Peyer's patch (tissue), 4 donors: ENCODE data around the gene HEXIM2. TPM values are rescaled to one million over a fixed set of nuclear protein-coding genes. Genes with fewer than 3 reads are reported as not detected.

Experiments used
- DNase-seq, 3 donors: peaks; one replicate each; pipeline ENCODE4 v3.0.0-alpha.2; 2017 to 2019
- H3K27ac ChIP-seq, 4 donors: fragments of 200-600 bp; sonication (generic); one replicate each; pipeline ENCODE4 v1.5.1; 2016 to 2019
- H3K27me3 ChIP-seq, 2 donors: fragments of 200-600 bp; sonication (generic); one replicate each; pipeline ENCODE4 v1.5.1; 2019
- H3K36me3 ChIP-seq, 3 donors: fragments of 200-600 bp; sonication (generic); one replicate each; pipeline ENCODE4 v1.5.1; 2016 to 2019
- H3K4me1 ChIP-seq, 4 donors: fragments of 200-600 bp; sonication (generic); one replicate each; pipeline ENCODE4 v1.5.1; 2016 to 2019
- H3K4me3 ChIP-seq, 4 donors: fragments of 200-600 bp; sonication (generic); 1 replicate in 3 of 4; 2 replicates in 1 of 4; pipeline ENCODE4 v1.5.1; 2016 to 2019; ENCODE audit warnings: mild to moderate bottlenecking in 1 of 4
- H3K9me3 ChIP-seq, 4 donors: fragments of 200-600 bp; sonication (generic); one replicate each; pipeline ENCODE4 v1.5.1; 2016 to 2019; ENCODE audit warnings: mild to moderate bottlenecking in 1 of 4
- POLR2A ChIP-seq, 2 donors: fragments of 450-650 bp; IDR thresholded peaks; one replicate each; pipeline ENCODE4 v1.5.1; 2017; ENCODE audit warnings: antibody characterized with exemption in 2 of 2, mild to moderate bottlenecking in 2 of 2, moderate library complexity in 2 of 2
- total RNA-seq, 4 donors: library from RNA; depleted of rRNA; stranded (reverse); fragments of >200 nt; gene quantifications; one replicate each; pipeline ENCODE4 v1.1.0, GENCODE V29; 2016
- TF ChIP-seq, protein P1 (sequence below), 6 experiments: fragments of 450-650 bp in 4 of 6; fragments of 200-600 bp in 2 of 6; sonication (generic) in 1 of 6; IDR thresholded peaks; one replicate each; pipeline ENCODE4 v1.5.1; 2017 to 2019; ENCODE audit warnings: antibody characterized with exemption in 6 of 6, mild to moderate bottlenecking in 3 of 6, moderate library complexity in 1 of 6

The HEXIM2 gene
- total RNA-seq, 4 donors from 2014 or later, result 8.4 to 28.9 (median 11.2) TPM

DNA sequence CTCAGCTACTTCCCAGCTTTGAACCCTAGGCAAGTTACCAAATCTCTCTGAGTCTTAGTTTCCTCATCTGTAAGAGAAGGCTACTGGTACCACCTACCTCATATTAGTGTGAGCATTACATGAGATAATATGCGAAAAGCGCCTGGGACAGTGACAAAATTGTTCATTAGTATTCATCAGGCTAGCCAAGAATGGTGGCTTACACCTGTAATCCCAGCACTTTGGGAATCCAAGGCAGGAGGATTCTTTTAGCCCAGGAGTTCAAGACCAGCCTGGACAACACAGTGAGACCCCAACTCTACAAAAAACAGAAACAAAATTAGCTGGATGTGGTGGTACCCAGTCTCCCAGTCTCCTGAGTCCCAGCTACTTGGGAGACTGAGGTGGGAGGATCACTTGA lies 32.7 kb upstream of the HEXIM2 start:
- Histone ChIP-seq H3K4me1 (peaks cover 7 to 53% (median 9%) of the 10 kb centered on the region in 4 donors), H3K27me3 (no peaks in the 10 kb centered on the region), H3K9me3 (no peaks in the 10 kb centered on the region), H3K4me3 (no peak overlapping the region), H3K27ac (peak overlapping the region in 1 of 4 donors; percentile 67), H3K36me3 (no peaks in the 10 kb centered on the region)
- TF ChIP-seq, protein P1, sequence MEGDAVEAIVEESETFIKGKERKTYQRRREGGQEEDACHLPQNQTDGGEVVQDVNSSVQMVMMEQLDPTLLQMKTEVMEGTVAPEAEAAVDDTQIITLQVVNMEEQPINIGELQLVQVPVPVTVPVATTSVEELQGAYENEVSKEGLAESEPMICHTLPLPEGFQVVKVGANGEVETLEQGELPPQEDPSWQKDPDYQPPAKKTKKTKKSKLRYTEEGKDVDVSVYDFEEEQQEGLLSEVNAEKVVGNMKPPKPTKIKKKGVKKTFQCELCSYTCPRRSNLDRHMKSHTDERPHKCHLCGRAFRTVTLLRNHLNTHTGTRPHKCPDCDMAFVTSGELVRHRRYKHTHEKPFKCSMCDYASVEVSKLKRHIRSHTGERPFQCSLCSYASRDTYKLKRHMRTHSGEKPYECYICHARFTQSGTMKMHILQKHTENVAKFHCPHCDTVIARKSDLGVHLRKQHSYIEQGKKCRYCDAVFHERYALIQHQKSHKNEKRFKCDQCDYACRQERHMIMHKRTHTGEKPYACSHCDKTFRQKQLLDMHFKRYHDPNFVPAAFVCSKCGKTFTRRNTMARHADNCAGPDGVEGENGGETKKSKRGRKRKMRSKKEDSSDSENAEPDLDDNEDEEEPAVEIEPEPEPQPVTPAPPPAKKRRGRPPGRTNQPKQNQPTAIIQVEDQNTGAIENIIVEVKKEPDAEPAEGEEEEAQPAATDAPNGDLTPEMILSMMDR (IDR thresholded peaks at IDR 0.05), result no peak
- TF ChIP-seq POLR2A (IDR thresholded peaks at IDR 0.05), result no peak
- DNase-seq, result no peak

GRCh38 chr17:45129426-45129939 lies 32.2 kb upstream of the HEXIM2 start:
- no peaks in the 10 kb centered on the region for H3K9me3 ChIP-seq
- no peak for TF ChIP-seq POLR2A (IDR thresholded peaks at IDR 0.05)
- TF ChIP-seq, protein P1 (IDR thresholded peaks at IDR 0.05), result no peak
- peak overlapping the region in 1 of 4 donors; percentile 67 for H3K27ac ChIP-seq
- no peaks in the 10 kb centered on the region for H3K27me3 ChIP-seq
- no peaks in the 10 kb centered on the region for H3K36me3 ChIP-seq
- peaks cover 5 to 48% (median 7%) of the 10 kb centered on the region in 4 donors for H3K4me1 ChIP-seq
- DNase-seq, result no peak
- no peak overlapping the region for H3K4me3 ChIP-seq

DNA sequence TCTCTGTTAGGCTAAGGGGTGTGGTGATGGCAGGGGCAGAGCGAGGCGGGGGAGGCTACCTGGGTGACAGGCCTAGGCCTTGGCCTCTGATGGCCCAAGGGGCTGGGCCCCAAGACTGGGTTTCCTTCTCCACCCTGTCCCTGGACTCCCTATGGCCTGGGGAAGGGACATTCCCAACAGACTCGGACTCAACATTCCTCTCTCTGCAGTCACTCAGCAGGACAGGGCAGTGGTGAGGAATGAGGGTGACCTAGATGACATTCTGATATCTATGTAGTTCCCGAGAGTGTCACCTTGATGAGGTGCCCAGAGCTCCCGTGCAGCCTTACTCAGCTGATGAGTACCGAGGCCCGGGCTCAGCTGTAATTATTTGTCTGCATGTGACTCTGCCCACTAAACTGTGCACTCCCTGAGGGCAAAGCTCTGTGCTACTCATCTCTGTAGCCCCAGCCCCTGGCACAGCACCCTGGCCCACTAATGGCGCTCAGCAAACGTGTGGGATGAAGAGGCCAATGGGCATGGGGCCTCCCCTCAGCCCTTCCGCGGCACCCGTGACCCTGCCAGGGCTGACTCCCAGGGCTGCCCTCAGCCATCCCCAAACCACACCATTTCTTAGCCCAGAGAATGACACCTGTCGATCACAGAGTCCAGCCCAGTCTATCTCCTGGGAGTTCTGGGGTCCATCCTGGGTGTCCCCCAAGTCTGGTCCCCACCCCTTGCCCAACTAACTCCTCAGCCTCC lies 31.6 kb upstream of the HEXIM2 start:
- no peak overlapping the region for H3K4me3 ChIP-seq
- TF ChIP-seq, protein P1 (IDR thresholded peaks at IDR 0.05), result no peak
- TF ChIP-seq POLR2A (IDR thresholded peaks at IDR 0.05), result no peak
- no peaks in the 10 kb centered on the region for H3K27me3 ChIP-seq
- no peaks in the 10 kb centered on the region for H3K9me3 ChIP-seq
- H3K4me1 ChIP-seq, result peaks cover 5 to 46% (median 7%) of the 10 kb centered on the region in 4 donors
- peak in 1 of 3 donors; percentile 64 for DNase-seq
- peak overlapping the region in 2 of 4 donors; percentile 18 to 67 for H3K27ac ChIP-seq
- H3K36me3 ChIP-seq, result no peaks in the 10 kb centered on the region

DNA sequence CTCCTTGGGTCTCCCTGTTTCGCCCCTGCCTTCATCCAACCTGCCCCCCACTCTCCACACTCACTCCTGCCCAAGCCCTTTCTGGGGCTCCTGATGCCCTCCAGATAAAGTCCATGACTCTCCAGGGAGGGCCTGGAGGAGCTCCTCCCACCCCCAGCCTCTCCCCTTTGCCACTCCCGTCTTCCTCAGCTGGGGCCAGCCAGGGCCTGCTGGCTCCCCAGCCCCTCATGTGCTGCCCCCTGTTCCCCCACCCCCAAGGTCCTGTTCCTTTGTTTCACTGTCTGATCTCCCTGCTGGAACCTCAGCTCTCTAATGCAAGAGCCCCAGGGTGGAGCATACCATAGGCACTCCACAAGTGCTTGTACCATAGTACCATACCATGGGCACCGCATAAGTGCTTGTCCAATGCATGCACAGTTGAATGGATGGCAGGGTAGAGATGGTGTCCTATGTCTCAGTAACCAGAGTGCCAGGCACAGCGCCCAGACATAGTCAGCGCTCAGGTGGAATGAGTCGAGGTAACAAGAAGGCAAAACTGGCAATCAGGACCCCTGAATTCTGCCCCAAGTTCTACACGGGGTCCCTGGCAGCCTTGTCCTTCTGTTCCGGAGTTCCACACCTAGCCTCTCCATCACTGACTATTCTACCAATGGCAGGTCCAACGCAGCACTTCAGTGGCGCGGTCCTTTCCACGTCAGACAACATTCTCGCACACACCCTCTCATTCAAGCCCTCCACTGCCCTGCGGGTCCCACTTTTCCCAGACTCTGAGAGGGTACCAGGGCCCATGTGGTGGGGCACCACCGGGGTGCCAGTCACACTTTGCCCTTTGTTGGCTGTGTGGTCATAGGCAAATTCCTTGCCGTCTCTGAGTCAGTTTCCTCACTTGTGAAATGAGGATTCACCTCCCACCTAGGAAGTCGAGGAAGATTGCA lies 30.7 kb upstream of the HEXIM2 start:
- no peak for DNase-seq
- no peak for TF ChIP-seq POLR2A (IDR thresholded peaks at IDR 0.05)
- TF ChIP-seq, protein P1 (IDR thresholded peaks at IDR 0.05), result no peak
- no peaks in the 10 kb centered on the region for H3K27me3 ChIP-seq
- peak overlapping the region; percentile 59 to 91 (median 76) for H3K4me3 ChIP-seq
- H3K27ac ChIP-seq, result peak overlapping the region in 1 of 4 donors; percentile 67
- peaks cover 5 to 47% (median 8%) of the 10 kb centered on the region in 4 donors for H3K4me1 ChIP-seq
- no peaks in the 10 kb centered on the region for H3K36me3 ChIP-seq
- no peaks in the 10 kb centered on the region for H3K9me3 ChIP-seq

- Histone ChIP-seq H3K4me1 (peaks cover 7 to 56% (median 12%) of the 10 kb centered on the region in 4 donors), H3K36me3 (no peaks in the 10 kb centered on the region), H3K4me3 (peak overlapping the region; percentile 59 to 91 (median 76)), H3K27me3 (no peaks in the 10 kb centered on the region), H3K9me3 (no peaks in the 10 kb centered on the region), H3K27ac (peak overlapping the region; percentile 93 to 98 (median 96))
- DNase-seq, result peak in 2 of 3 donors; percentile 67 to 70
- TF ChIP-seq POLR2A (IDR thresholded peaks at IDR 0.05), result no peak
- TF ChIP-seq, protein P1 (IDR thresholded peaks at IDR 0.05), result peak; percentile 30 to 82 (median 68)
Observed at GRCh38 chr17:45131616-45132319, 29.9 kb upstream of the HEXIM2 start.
